IMR-90 (cell line): ENCODE results near the gene RARRES2. TPM values are rescaled to one million over a fixed set of nuclear protein-coding genes. Genes with fewer than 3 reads are reported as not detected.

Source experiments
- ATAC-seq: fragments of 200-7000 bp; cut with Tn5 transposase; 2 replicates; pipeline ENCODE4 v1.9.1; 2020; ENCODE audit warnings: low read depth, mild to moderate bottlenecking, moderate library complexity
- BruUV-seq: library from RNA; stranded (reverse); fragments of 400-500 nt; replicated peaks from 2 replicates; lab custom pipeline; 2021; lab: Mats Ljungman, UMichigan
- CTCF ChIA-PET: fragments of 300-600 bp; formaldehyde crosslinking; extraction: SDS; loops from one replicate; lab custom pipeline; 2021; ENCODE audit warnings: antibody characterized with exemption; lab: Yijun Ruan, JAX
- POLR2A ChIA-PET: fragments of 300-600 bp; sonication (Branson Sonifier 250); formaldehyde crosslinking; loops from one replicate; lab custom pipeline; 2022; ENCODE audit warnings: antibody characterized with exemption; ENCODE audit not compliant: unreplicated experiment; lab: Charles Lee
- DNase-seq: peaks from one replicate; pipeline ENCODE4 v3.0.0; 2013
- H2AFZ ChIP-seq: replicated peaks from 2 replicates; pipeline ENCODE3; 2013; ENCODE audit warnings: low read length, mild to moderate bottlenecking; ENCODE audit not compliant: poor library complexity
- H2AK5ac ChIP-seq: 2 replicates; pipeline ENCODE4 v1.6.1; 2013; ENCODE audit warnings: low read depth, low read length, inconsistent platforms
- H2AK9ac ChIP-seq: replicated peaks from 2 replicates; pipeline ENCODE3; 2013; ENCODE audit warnings: mild to moderate bottlenecking, low read depth, low read length, moderate library complexity; ENCODE audit not compliant: poor library complexity
- H2BK120ac ChIP-seq: 2 replicates; pipeline ENCODE4 v1.6.1; 2013; ENCODE audit warnings: low read depth, low read length, inconsistent platforms
- H2BK15ac ChIP-seq: 3 replicates; pipeline ENCODE4 v1.6.1; 2013; ENCODE audit warnings: low read depth, low read length, inconsistent platforms
- H2BK20ac ChIP-seq: 2 replicates; pipeline ENCODE4 v1.6.1; 2013; ENCODE audit warnings: low read depth, mild to moderate bottlenecking, inconsistent platforms, low read length, moderate library complexity
- H2BK5ac ChIP-seq: 2 replicates; pipeline ENCODE4 v1.6.1; 2013; ENCODE audit warnings: mild to moderate bottlenecking, low read depth, low read length, inconsistent platforms; ENCODE audit not compliant: poor library complexity, severe bottlenecking
- H3K14ac ChIP-seq: replicated peaks from 2 replicates; pipeline ENCODE4 v1.6.1; 2013; ENCODE audit warnings: low read depth, low read length, inconsistent platforms
- H3K18ac ChIP-seq: 2 replicates; pipeline ENCODE4 v1.6.1; 2013; ENCODE audit warnings: low read depth, low read length, control low read depth
- H3K23ac ChIP-seq: 2 replicates; pipeline ENCODE4 v1.6.1; 2013; ENCODE audit warnings: low read depth, low read length, inconsistent platforms
- H3K27ac ChIP-seq: 2 replicates; pipeline ENCODE4 v1.5.1; 2013; ENCODE audit warnings: mild to moderate bottlenecking, control low read depth, low read length; ENCODE audit not compliant: insufficient read depth
- H3K27me3 ChIP-seq: 2 replicates; pipeline ENCODE4 v1.6.1; 2013; ENCODE audit warnings: low read length; ENCODE audit not compliant: control insufficient read depth, insufficient read depth
- H3K36me3 ChIP-seq: 2 replicates; pipeline ENCODE4 v1.6.1; 2013; ENCODE audit warnings: low read length, mixed read lengths; ENCODE audit not compliant: control insufficient read depth, insufficient read depth
- H3K4ac ChIP-seq: 2 replicates; pipeline ENCODE4 v1.6.1; 2013; ENCODE audit warnings: low read depth, low read length, inconsistent platforms
- H3K4me1 ChIP-seq: 2 replicates; pipeline ENCODE4 v1.6.1; 2013; ENCODE audit warnings: low read length, mixed read lengths; ENCODE audit not compliant: control insufficient read depth, insufficient read depth
- H3K4me2 ChIP-seq: 2 replicates; pipeline ENCODE4 v1.6.1; 2013; ENCODE audit warnings: low read depth, mild to moderate bottlenecking, control low read depth, low read length, moderate library complexity
- H3K4me3 ChIP-seq: 2 replicates; pipeline ENCODE4 v1.5.1; 2013; ENCODE audit warnings: low read depth, mild to moderate bottlenecking, control low read depth, low read length, moderate library complexity; ENCODE audit not compliant: insufficient read depth
- H3K56ac ChIP-seq: 2 replicates; pipeline ENCODE4 v1.6.1; 2013; ENCODE audit warnings: low read length, inconsistent platforms; ENCODE audit not compliant: insufficient read depth; ENCODE audit errors: extremely low read depth
- H3K79me1 ChIP-seq, 2 experiments: 2 replicates each; pipeline ENCODE4 v1.6.1; 2013; ENCODE audit warnings: low read length in 2 of 2, inconsistent platforms in 1 of 2, low read depth in 1 of 2
- H3K9ac ChIP-seq: 2 replicates; pipeline ENCODE4 v1.6.1; 2013; ENCODE audit warnings: low read depth, low read length, control low read depth
- H3K9me1 ChIP-seq: 2 replicates; pipeline ENCODE4 v1.6.1; 2013; ENCODE audit warnings: low read length, inconsistent platforms; ENCODE audit not compliant: insufficient read depth
- H3K9me3 ChIP-seq: 2 replicates; pipeline ENCODE4 v1.6.1; 2013; ENCODE audit warnings: low read length; ENCODE audit not compliant: control insufficient read depth, insufficient read depth
- H4K20me1 ChIP-seq: 2 replicates; pipeline ENCODE4 v1.6.1; 2013; ENCODE audit warnings: low read length, inconsistent platforms; ENCODE audit not compliant: insufficient read depth
- H4K5ac ChIP-seq: 2 replicates; pipeline ENCODE4 v1.6.1; 2013; ENCODE audit warnings: mild to moderate bottlenecking, low read depth, low read length, control low read depth
- H4K8ac ChIP-seq, 2 experiments: 2 replicates each; pipeline ENCODE4 v1.6.1; 2013; ENCODE audit warnings: low read depth in 2 of 2, low read length in 2 of 2, control low read depth in 1 of 2, inconsistent platforms in 1 of 2
- H4K91ac ChIP-seq: 2 replicates; pipeline ENCODE4 v1.6.1; 2013; ENCODE audit warnings: low read depth, low read length, inconsistent platforms; ENCODE audit not compliant: insufficient read depth
- BHLHE40 ChIP-seq: fragments of 150-350 bp; IDR thresholded peaks from 2 replicates; pipeline ENCODE4 v1.6.1; 2016; ENCODE audit warnings: mild to moderate bottlenecking, low read depth, low read length
- CEBPB ChIP-seq: IDR thresholded peaks from 2 replicates; pipeline ENCODE4 v1.6.1; 2012; ENCODE audit warnings: low read depth, low read length, improper control_type of control experiment
- CHD1 ChIP-seq: IDR thresholded peaks from 2 replicates; pipeline ENCODE4 v1.6.1; 2012; ENCODE audit warnings: low read depth, low read length, improper control_type of control experiment
- ELK1 ChIP-seq: fragments of 150-350 bp; IDR thresholded peaks from 2 replicates; pipeline ENCODE4 v1.6.1; 2016; ENCODE audit warnings: low read depth, mild to moderate bottlenecking, low read length, moderate library complexity, borderline replicate concordance
- FOS ChIP-seq: fragments of 150-350 bp; IDR thresholded peaks from 2 replicates; pipeline ENCODE4 v1.6.1; 2016; ENCODE audit warnings: low read depth, low read length
- MAFK ChIP-seq: IDR thresholded peaks from 2 replicates; pipeline ENCODE4 v1.6.1; 2012; ENCODE audit warnings: low read depth, low read length, improper control_type of control experiment
- MAZ ChIP-seq: IDR thresholded peaks from 2 replicates; pipeline ENCODE4 v1.6.1; 2012; ENCODE audit warnings: low read depth, mild to moderate bottlenecking, low read length, improper control_type of control experiment, moderate library complexity, borderline replicate concordance
- MXI1 ChIP-seq: IDR thresholded peaks from 2 replicates; pipeline ENCODE4 v1.6.1; 2012; ENCODE audit warnings: low read depth, mild to moderate bottlenecking, low read length, moderate library complexity, borderline replicate concordance
- NFE2L2 ChIP-seq: fragments of 150-350 bp; IDR thresholded peaks from 2 replicates; pipeline ENCODE4 v1.6.1; 2016; ENCODE audit warnings: low read depth, mild to moderate bottlenecking, low read length
- POLR2A ChIP-seq: IDR thresholded peaks from 2 replicates; pipeline ENCODE4 v1.6.1; 2012; ENCODE audit warnings: mild to moderate bottlenecking, low read depth, low read length
- RAD21 ChIP-seq: IDR thresholded peaks from 2 replicates; pipeline ENCODE4 v1.6.1; 2012; ENCODE audit warnings: low read length, improper control_type of control experiment
- RCOR1 ChIP-seq: IDR thresholded peaks from 2 replicates; pipeline ENCODE4 v1.6.1; 2012; ENCODE audit warnings: mild to moderate bottlenecking, low read length, improper control_type of control experiment; ENCODE audit not compliant: insufficient replicate concordance
- RFX5 ChIP-seq: IDR thresholded peaks from 2 replicates; pipeline ENCODE4 v1.8.0; 2012; ENCODE audit warnings: low read depth, mild to moderate bottlenecking, low read length, moderate library complexity
- SMC3 ChIP-seq: fragments of 150-350 bp; IDR thresholded peaks from 2 replicates; pipeline ENCODE4 v1.6.1; 2016; ENCODE audit warnings: low read depth, mild to moderate bottlenecking, antibody characterized with exemption, low read length, moderate library complexity
- WGBS, 2 experiments: methylation state at CpG; one replicate each; pipeline versions ENCODE4 v1.1.5 to v1.1.7; 2013; ENCODE audit warnings: missing lambda C conversion rate in 2 of 2; ENCODE audit not compliant: insufficient read length in 1 of 2; ENCODE audit errors: extremely low coverage in 2 of 2; 5-methylcytosine and 5-hydroxymethylcytosine counted together
- dilution Hi-C: fragments of 300-500 bp; cut with HindIII; formaldehyde crosslinking; loops from one replicate; pipeline ENCODE4 v1.14.3; 2018; ENCODE audit warnings: low sequenced_read_pairs; ENCODE audit not compliant: unreplicated experiment
- in situ Hi-C: fragments of 300-500 bp; cut with MboI; formaldehyde crosslinking; loops from 3 replicates; pipeline ENCODE4 v1.14.3; 2019; ENCODE audit warnings: low sequenced_read_pairs, inconsistent platforms, mixed read lengths
- intact Hi-C: fragments of 100-400 bp; cut with micrococcal nuclease; formaldehyde crosslinking; loops from 2 replicates; pipeline ENCODE4 v1.10.0; 2022
- polyA plus RNA-seq, 3 experiments: library from polyadenylated mRNA; depleted of rRNA; stranded (reverse); fragments of >200 nt; gene quantifications; 2 replicates each; pipeline ENCODE4 v1.2.3, GENCODE V29; 2012; ENCODE audit warnings: low replicate concordance in 1 of 3
- total RNA-seq: library from RNA; depleted of rRNA; stranded (reverse); fragments of >200 nt; gene quantifications from 2 replicates; pipeline ENCODE4 v1.2.3, GENCODE V29; 2012
- TF ChIP-seq, protein P1 (sequence below): fragments of 150-350 bp; IDR thresholded peaks from 2 replicates; pipeline ENCODE4 v1.6.1; 2017; ENCODE audit warnings: mild to moderate bottlenecking, antibody characterized with exemption, low read length, low read depth
- TF ChIP-seq, protein P2 (sequence below): conservative IDR thresholded peaks from 2 replicates; pipeline ENCODE4 v1.5.1; 2012; ENCODE audit warnings: mild to moderate bottlenecking, low read depth, low read length, improper control_type of control experiment

Gene RARRES2
- total and polyA plus RNA-seq, 2 of the 4 experiments (the other 2 are of a cell fraction): 1.6 TPM; not detected in 1

DNA sequence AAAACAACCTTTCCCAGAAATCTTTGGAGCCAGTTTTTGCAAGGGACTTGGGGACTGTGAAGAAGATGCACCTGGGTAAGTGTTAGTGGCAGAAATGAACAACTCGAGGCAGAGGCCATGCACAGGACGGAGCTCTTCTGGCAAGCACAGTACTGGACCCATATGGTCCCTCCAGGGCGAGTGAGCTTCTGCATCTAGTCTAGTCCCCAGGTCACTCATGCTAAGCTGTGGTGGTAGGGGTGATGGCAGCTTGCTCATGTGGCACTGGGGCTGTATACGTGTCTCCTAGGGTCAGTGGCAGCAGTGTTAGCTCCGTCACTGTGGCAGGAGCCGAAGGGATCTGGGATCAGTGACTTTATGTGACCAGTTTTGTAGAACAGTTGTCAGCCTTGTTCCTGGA is 27.6 kb downstream of the RARRES2 start:
- ChIA-PET POLR2A (no interaction called here), CTCF (no interaction called here)
- Histone ChIP-seq H3K4me1 (peaks cover 5% of the 10 kb centered on the region; the same call in 1 of the 2 replicates), H4K5ac (no peak overlapping the region), H3K9me1 (0 out of 2 replicates have a peak, but pooled peaks cover 3% of the 10 kb centered on the region), H3K36me3 (no peaks in the 10 kb centered on the region), H3K4ac (no peak overlapping the region; the same call in 1 of the 2 replicates), H2AK9ac (no peak overlapping the region), H3K27me3 (no peaks in the 10 kb centered on the region), H2BK120ac (no peak overlapping the region), H2BK20ac (peak overlapping the region; percentile 45; the same call in 1 of the 2 replicates), H2AK5ac (no peak overlapping the region), H3K4me3 (no peak overlapping the region), H3K14ac (no peak overlapping the region), H3K56ac (no peak overlapping the region), H3K79me1 (no peaks in the 10 kb centered on the region), H4K8ac (no peak overlapping the region), H3K9me3 (no peaks in the 10 kb centered on the region), H4K91ac (peak overlapping the region; percentile 45; the same call in 1 of the 2 replicates), H3K9ac (no peak overlapping the region), H3K23ac (no peak overlapping the region), H2AFZ (no peak overlapping the region), H2BK15ac (no peak overlapping the region; the same call in 2 of the 3 replicates), H3K18ac (no peak overlapping the region), H2BK5ac (no peak overlapping the region), H4K20me1 (no peaks in the 10 kb centered on the region), H3K27ac (no peak overlapping the region), H3K4me2 (no peak overlapping the region)
- dilution Hi-C loops: no loop called here
- TF ChIP-seq RAD21: no peak
- no peak for TF ChIP-seq SMC3
- TF ChIP-seq FOS: no peak
- no peak for TF ChIP-seq BHLHE40
- TF ChIP-seq MAZ: no peak
- TF ChIP-seq, protein P1, sequence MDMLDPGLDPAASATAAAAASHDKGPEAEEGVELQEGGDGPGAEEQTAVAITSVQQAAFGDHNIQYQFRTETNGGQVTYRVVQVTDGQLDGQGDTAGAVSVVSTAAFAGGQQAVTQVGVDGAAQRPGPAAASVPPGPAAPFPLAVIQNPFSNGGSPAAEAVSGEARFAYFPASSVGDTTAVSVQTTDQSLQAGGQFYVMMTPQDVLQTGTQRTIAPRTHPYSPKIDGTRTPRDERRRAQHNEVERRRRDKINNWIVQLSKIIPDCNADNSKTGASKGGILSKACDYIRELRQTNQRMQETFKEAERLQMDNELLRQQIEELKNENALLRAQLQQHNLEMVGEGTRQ: no peak
- no peak for TF ChIP-seq POLR2A
- TF ChIP-seq MXI1: no peak
- TF ChIP-seq RCOR1: no peak
- TF ChIP-seq CHD1: no peak
- TF ChIP-seq NFE2L2: no peak
- TF ChIP-seq, protein P2, sequence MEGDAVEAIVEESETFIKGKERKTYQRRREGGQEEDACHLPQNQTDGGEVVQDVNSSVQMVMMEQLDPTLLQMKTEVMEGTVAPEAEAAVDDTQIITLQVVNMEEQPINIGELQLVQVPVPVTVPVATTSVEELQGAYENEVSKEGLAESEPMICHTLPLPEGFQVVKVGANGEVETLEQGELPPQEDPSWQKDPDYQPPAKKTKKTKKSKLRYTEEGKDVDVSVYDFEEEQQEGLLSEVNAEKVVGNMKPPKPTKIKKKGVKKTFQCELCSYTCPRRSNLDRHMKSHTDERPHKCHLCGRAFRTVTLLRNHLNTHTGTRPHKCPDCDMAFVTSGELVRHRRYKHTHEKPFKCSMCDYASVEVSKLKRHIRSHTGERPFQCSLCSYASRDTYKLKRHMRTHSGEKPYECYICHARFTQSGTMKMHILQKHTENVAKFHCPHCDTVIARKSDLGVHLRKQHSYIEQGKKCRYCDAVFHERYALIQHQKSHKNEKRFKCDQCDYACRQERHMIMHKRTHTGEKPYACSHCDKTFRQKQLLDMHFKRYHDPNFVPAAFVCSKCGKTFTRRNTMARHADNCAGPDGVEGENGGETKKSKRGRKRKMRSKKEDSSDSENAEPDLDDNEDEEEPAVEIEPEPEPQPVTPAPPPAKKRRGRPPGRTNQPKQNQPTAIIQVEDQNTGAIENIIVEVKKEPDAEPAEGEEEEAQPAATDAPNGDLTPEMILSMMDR: no peak
- no peak for TF ChIP-seq MAFK
- no peak for TF ChIP-seq ELK1
- TF ChIP-seq RFX5: no peak
- no peak for TF ChIP-seq CEBPB
- BruUV-seq: no TSS peak
- 100% methylated on average over 1 of the region's 6 CpGs; no CpG with 5 or more reads in 1 of the 2 experiments for WGBS, 2 experiments
- ATAC-seq: no peak
- in situ Hi-C loops: loop anchor here (25.0 kb wide), 1 partner anchor 423 kb away; the partner anchor contains the start of gene GIMAP5
- no peak for DNase-seq
- intact Hi-C loops: no loop called here
